Frontal cortex (tissue), 4 donors: ENCODE measurements around the gene FXR2. TPM values are rescaled to one million over a fixed set of nuclear protein-coding genes. Genes with fewer than 3 reads are reported as not detected.
A peak's percentile ranks its signal among the peaks of the same experiment; 100 is the strongest.
"Not testable (repeated sequence)": the region's sequence is repeated elsewhere in the genome, so short reads cannot be mapped to it uniquely, and the experiment has no call there.

Source experiments
- DNase-seq, 2 donors: peaks; one replicate each; pipeline ENCODE4 v3.0.0; 2012; ENCODE audit warnings: low spot score in 2 of 2
- FAIRE-seq: peaks from 2 replicates; lab custom pipeline; 2012; peaks lifted over from hg19 to GRCh38; lab: Jason Lieb, UNC
- total RNA-seq: library from RNA; depleted of rRNA; stranded (reverse); fragments of >200 nt; gene quantifications from one replicate; pipeline ENCODE4 v1.2.3, GENCODE V29; 2014
- donor health status: control.
- donor health status: control.
- donor health status: control.

The FXR2 gene
- 68.1 TPM for total RNA-seq

DNA sequence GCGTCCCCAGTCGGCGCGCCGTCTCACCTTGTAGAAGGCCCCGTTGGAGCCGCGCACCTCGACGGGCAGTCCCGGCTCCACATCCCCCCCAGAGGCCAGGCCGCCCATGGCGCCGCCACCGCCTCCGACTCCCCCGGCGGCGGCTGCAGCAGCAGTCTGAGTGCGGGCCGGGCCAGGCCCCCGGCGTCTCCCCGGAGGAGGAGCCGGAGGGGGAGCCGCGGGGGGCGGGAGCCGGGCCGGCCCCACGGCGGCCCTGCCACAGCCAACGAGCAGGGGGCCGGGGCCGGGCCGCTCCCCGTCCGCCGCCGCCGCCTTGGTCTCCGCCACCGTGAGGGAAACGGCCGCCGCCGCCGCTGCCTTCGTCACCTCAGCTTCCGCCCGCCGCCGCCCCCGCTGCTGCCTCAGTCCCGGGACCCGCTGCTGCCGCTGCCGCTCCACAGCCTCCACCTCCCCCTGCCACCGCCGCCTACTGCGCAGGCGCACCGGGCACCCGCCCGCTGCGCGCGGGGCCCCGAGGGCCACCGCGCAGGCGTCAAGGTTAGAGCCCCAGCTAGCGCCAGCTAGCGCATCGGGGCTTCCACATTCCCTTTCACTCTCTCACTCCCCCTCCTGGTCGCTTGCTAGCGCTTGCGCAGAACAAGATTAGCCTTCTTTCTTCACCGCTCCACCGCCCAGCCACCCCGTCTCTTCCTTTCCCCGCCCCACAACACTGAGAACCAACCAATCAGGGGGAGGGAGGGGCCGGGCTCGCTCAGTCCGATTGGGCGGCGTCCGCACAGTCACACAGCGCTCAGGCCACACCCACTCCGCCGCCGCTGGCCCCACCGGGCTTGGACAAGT is at the start of gene FXR2:
Gene FXR2, minus strand, starts transcription at position 473 of the 840 bp plus-strand sequence. Its CDS starts 365 bp downstream, at position 108.
- peak; percentile 99 for DNase-seq
- peak; percentile 84 for FAIRE-seq

DNA sequence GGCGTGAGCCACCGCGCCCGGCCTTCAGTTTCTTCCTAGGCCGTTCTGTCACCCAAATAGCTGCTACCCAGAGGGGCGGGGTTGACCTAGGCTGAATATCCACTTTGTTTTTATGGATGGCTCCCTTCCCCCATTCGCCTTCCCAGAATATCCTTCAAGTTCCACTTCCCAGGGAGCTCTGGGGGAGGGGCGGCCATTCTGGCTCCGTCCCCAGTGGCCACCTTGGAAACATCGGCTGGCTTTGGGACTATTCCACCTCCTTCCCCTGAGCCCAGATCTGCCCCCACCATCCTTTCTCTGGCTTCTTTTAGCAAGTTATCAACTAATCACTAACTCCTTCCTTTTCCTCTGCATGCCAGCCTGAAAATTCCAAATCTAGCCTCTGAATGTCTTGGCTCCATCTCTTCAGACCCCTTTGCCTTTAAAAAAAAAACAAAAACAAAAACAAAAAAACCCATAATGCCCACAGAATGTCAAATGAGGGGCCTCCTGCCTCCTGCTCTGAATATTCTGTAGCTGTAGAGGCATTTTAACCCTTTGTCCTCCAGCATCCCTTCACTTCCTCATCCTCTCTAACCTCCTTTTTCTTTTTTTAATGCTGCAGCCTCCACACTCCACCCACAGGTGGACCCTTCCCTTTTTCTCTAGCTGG is 42.4 kb upstream of the FXR2 start:
- FAIRE-seq = no peak

DNA sequence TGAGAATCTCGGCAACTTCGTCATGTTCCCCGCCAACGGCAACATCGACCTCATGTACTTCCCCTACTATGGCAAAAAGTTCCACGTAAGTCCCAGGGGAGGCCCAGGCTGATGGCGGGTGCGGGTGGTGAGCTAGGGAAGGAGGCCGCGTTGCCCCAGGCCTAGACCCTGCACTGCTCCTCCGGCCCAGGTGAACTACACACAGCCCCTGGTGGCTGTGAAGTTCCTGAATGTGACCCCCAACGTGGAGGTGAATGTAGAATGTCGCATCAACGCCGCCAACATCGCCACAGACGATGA is 40.8 kb upstream of the FXR2 start:
- FAIRE-seq (no peak), DNase-seq (no peak)

More for the DNA sequence above, 42.4 kb upstream of the FXR2 start:
- peak in 1 of 2 donors; percentile 53 for DNase-seq

DNA sequence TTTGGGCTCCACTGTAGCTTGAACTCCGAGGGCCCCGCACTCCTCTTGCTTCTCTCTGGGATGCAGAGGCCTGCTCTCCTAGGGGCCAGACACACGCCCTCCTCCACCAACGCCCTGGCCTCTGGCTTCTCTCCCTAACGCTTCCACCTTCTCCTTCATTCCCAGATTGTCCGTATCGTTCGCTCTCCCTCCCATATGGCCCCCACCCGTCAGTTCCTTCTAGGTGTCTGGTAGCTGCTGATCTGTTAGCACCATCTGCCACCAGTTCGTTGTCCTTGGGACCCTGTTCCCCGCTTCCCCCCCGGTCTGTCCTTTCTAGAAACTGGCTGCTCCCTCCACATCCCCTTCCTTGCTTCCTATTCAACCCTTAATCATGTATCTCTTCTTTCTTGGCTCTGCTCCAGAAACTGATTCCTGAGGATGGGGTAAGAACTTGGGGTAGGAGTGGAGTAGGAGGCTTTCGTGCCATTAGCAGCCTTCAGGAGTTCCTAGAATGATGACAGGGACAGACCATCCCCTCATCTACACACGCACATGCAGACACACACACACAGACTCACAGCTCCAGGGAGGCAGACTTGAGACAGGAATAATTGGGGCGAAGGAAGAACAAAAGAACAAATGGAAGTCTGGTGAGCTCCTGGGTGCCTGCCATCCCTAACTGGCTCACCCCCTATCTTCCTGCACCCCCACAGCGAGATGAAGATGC is 40.3 kb upstream of the FXR2 start:
- DNase-seq (no peak), FAIRE-seq (no peak)

DNA sequence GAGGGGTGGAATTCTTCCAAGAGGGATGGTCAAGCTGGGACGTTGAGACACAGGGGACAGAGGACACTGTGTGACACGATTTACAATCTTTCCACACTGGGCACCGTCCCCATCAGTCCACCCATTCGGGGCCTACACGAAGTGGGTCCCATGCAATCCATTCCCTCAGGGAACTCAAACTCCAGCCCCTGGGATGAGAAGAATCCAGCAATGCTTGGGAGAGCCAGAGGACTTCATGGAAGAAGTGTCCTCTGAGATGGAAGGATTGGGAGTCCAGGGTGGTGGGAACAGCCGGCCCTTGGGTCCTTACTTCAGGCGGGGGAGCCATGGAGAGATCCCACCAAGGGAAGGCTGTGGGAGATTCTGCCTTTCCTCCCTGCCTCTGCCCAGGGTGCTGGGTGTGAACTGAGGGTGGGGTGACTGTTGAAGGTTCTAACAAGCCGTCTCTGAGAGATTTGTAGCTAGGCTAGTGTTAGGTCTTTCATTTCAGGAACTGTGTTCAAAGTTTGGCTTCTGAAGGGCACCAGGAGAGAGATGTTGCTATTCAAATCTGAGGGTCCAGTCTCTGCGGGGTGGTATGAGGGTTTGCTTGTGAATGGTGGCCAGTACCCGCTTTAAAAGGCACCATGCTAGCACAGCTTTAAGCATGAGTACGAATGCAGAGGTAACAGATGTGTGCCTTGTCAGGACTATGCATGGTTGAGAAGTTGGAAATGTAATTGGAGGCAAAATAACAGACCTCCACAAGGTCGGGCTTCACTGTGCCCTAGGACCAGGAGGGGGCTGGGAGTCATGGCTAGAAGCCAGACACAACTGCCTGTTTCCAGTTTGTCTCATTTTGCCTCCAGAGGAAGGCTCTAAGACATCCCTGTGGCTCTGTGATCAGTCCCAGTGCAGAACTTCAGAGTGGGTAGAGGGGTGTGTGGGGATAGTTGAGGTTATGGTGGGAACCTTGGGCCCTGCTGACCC is 38.0 kb upstream of the FXR2 start:
- no peak for FAIRE-seq

DNA sequence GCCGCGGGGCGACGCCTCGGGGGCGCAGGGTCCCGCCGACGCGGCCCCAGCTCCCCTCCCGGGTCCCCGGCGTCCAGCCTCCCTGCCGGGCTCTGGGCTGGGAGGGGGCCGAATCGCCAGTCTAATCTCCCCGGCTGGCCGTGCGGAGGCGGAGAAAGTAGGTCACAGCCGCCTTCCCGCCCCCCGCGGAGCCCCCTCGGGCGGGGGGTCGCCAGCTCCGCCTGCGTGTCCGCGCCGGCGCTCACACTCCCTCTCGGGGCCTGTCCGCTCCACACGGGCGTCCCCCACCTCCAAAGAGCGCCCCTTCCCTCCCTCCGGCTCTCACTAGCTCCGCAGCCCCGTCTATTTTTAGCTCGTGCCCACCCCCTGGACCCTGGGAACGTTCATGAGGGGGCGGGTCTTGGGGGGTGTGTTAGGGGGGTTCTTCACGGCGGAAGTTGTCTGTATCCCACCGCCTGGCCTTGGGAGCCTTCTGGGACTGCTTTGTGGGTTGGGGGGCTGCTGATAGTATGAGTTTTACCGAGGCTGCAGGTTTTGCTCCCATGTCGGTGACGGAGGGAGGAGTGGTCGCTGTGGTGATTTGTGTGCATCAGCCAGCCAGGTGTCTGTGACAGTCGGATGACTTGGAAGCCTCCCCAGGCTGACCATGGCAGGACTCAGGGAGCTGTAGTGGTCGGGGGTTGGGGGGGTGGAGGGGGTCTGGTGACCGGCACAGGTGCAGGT is 37.1 kb upstream of the FXR2 start:
- FAIRE-seq (no peak), DNase-seq (peak in 1 of 2 donors; percentile 66)

More for the DNA sequence above, 38.0 kb upstream of the FXR2 start:
- DNase-seq = no peak

DNA sequence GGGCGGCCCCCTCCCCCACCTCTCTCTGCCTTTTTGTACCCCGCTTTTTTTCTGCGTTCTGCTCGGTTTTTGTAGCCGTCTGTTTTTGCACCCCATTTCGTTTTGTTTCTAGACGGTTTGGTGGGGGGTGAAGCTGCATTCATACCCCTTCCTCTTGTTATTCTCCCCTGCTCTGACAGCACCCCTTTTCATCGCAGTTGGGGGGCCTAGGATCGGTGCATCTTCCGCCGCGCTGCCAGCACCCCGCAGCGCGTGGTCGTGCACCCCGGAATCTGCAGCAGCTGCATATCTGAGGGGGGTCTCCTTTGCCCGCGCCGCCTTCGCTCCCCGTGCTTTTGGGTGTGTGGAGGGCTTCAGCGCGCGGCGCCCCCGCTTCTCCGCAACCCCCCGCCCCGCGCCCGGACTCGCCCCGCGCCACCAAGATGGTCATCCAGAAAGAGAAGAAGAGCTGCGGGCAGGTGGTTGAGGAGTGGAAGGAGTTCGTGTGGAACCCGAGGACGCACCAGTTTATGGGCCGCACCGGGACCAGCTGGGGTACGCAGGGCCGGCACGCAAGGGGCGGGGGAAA is 36.5 kb upstream of the FXR2 start:
- FAIRE-seq = no peak

DNA sequence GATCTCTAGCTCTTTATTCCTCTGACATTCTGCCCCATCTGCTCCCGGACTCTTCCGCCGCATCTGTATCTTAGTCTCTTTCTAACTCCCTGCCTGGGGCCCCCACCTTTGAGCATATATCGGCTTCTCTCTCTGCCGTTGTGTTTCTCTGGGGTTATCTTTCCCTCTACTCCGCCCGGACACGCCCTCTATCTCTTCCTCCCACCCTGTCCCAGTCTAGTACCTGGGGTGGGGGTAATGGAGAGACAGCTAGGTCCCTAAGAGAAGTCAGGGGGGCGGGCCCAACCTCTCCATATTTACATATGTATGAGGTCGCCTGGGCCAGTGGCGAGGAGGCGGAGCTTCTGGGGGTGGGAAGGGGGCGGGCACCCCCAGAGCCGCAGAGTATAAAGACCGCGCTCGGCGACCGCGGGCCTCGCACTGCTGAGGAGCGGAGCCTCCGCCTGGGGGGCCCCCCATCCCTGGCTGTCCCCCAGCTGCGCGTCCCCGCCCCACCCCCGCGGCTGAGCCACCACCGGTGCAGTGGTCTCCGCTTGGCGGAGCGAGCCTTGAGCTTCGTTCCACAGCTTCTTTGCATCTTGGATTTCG is 35.9 kb upstream of the FXR2 start, which contains the start of gene ATP1B2:
Gene ATP1B2, plus strand, starts transcription at position 418 of the 588 bp plus-strand sequence. CDS start 593 bp downstream, outside the sequence.
- FAIRE-seq = no peak

More for the DNA sequence above, 36.5 kb upstream of the FXR2 start:
- no peak for DNase-seq

DNA sequence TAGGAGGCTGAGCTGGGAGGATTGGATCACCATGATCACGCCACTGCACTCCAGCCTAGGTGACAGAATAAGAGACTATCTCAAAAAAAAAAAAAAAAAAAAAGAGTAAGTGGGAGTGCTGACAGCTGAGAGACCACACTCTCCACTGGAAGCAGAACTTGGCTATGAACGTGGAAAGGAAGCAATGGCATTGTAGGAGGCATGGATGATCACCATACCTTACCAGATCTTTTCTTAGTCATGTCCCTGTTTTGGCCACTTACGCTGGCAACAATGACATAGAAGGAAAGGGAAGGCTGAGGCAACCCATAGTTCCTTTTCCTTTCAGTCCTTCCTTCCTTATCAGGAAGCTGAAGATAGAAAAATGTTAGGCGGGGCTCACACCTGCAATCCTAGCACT is 32.3 kb upstream of the FXR2 start:
- DNase-seq = no peak
- FAIRE-seq = no peak

More for the DNA sequence above, 35.9 kb upstream of the FXR2 start, which contains the start of gene ATP1B2:
- peak; percentile 83 to 89 for DNase-seq

DNA sequence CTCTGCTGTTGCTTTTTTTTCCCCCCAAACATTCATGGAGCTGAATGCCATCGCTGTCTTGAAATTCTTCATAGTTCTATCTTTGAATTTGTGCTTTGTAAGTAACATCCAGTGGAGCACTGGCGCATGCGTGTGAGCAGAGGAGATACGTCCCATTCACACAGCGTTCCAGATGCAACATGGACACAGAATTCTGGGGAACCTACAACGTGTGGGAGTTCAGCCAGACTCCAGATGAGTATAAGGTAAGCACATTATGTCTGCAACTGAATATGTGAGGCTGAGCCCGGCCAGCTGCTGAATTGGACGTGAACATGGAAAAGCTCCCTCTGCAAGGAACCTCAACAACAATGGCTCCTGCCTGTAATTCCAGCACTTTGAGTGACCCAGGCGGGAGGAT is 31.8 kb upstream of the FXR2 start:
- DNase-seq = no peak
- FAIRE-seq = no peak

DNA sequence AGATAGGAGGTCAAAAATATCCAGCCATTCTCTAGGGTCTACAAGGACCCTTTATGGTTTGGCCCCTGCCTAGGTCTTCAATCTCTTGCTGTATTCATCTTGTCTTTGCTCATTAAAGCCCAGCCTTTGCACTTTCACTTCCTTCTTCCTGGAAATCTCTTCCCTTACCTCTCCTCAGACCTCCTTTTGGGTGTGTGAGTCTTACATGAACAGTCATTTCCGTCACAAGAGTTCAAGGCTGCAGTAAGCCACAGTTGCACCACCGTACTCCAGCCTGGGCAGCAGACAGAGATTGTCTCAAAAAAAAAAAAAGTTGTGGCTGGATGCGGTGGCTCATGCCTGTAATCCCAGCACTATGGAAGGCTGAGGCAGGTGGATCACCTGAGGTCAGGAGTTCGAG is 30.1 kb upstream of the FXR2 start:
- DNase-seq (no peak), FAIRE-seq (no peak)

DNA sequence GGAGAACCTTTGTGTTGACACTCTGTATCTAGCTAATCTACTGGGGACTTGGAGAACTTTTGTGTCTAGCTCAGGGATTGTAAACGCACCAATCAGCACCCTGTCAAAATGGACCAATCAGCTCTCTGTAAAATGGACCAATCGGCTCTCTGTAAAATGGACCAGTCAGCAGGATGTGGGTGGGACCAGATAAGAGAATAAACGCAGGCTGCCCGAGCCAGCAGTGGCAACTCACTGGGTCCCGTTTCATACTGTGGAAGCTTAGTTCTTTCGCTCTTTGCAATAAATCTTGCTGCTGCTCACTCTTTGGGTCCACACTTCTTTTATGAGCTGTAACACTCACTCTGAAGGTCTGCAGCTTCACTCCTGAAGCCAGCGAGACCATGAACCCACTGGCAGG is 26.9 kb upstream of the FXR2 start:
- not testable (repeated sequence) for DNase-seq, FAIRE-seq

DNA sequence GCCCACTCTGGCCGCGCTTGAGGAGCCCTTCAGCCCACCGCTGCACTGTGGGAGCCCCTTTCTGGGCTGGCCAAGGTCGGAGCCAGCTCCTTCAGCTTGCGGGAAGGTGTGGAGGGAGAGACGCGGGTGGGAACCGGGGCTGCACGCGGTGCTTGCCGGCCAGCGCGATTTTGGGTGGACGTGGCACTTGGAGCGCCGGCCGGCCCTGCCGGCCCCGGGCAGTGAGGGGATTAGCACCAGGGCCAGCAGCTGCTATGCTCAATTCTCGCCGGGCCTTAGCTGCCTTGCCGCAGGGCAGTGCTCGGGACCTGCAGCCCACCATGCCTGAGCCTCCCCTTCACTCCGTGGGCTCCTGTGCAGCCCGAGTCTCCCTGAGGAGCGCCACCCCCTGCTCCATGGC is 26.1 kb upstream of the FXR2 start:
- no peak for DNase-seq
- FAIRE-seq = no peak

DNA sequence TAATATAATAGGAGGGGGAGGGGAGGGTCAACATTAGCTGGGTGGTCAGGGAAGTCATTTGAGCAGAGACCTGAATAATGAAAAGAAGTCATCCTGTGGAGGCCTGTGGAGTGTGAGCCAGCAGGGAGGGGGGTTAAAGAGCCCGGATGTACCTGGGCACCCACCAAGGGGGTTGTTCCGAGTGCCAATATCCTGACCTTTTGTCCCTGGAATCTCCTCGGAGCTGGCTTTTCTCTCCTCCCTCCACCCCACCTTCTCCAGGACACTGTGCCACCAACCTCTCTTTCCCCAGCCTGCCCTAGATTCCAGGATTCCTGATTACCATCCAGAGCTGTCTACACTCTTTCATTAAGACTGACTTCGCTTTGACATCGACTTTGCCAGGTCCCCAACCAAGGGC is 21.5 kb upstream of the FXR2 start:
- DNase-seq (no peak), FAIRE-seq (no peak)

DNA sequence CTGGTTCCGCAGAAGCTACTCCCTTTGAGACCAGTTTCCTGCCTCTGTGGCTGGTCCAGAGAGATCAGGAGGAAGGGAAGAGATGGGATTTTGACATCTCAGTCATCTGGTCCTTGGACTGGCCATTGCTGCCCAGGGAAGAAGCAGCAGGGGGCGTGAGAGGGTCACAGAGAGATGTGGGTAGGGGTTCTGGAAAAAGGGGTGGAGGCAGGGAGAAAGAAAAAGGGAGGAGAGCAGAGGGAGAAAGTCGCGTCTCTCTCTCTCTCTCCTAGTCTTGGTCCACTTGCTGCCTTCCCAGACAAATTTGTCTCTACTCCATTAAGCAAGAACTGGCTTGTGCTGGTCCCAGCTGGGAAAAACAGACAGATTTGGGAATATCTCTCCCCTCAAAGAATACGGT is 19.7 kb upstream of the FXR2 start:
- FAIRE-seq = no peak
- peak in 1 of 2 donors; percentile 66 for DNase-seq

DNA sequence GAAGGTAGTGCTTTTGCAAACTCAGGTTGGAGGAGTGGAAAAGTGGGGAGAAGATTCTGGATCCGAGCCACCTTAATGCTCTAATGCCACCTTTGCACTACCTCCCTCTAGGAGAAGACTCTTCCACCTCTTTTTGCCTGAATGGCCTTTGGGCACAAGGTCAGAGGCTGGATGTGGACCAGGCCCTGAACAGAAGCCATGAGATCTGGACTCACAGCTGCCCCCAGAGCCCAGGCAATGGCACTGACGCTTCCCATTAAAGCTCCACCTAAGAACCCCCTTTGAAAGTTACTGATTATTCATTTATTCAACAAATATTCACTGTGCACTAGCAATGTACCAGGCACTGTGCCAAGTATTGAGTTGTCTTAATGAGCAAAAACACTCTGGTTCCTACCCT is 18.4 kb upstream of the FXR2 start:
- DNase-seq = no peak
- FAIRE-seq = no peak

DNA sequence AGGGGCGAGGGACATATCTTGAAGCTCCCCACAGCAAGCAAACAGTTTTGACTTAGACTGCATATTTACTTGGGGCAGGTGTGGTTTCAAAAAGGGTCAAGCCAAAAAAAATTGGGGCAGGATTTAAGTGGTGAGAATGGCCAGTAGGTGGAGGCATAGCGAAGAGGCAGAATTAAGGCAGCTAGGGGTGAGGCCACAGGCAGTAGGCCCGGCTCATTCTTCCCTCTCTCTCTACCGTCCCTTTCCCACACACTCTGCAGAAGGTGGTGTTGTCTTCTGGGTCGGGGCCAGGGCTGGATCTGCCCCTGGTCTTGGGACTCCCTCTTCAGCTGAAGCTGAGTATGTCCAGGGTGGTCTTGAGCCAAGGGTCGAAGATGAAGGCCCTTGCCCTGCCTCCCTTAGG is 17.8 kb upstream of the FXR2 start:
- FAIRE-seq (no peak), DNase-seq (no peak)
